ENCODE results near the gene HGS.

Gene HGS

GRCh38 chr17:81691608-81692007, 7.8 kb downstream of the HGS start:
- Histone ChIP-seq H3K4me1 (no peaks in the 10 kb centered on the region), H3K9me3 (no peaks in the 10 kb centered on the region), H3K36me3 (peaks cover 95% of the 10 kb centered on the region), H3K27me3 (no peaks in the 10 kb centered on the region), H3K4me3 (ENCODE audit: low read depth, low read length) (no peak overlapping the region)
- no peak for TF ChIP-seq CTCF (IDR thresholded peaks at IDR 0.05; ENCODE audit: low read depth, low read length)
- DNase-seq = no peak

GRCh38 chr17:81693509-81694210, 9.8 kb downstream of the HGS start:
- Histone ChIP-seq H3K27me3 (no peaks in the 10 kb centered on the region), H3K4me1 (no peaks in the 10 kb centered on the region), H3K9me3 (no peaks in the 10 kb centered on the region), H3K36me3 (peaks cover 92% of the 10 kb centered on the region), H3K4me3 (ENCODE audit: low read depth, low read length) (no peak overlapping the region)
- TF ChIP-seq CTCF (IDR thresholded peaks at IDR 0.05; ENCODE audit: low read depth, low read length) = 0 out of 2 replicates have a peak, but pooled peaks have one; percentile 12
- DNase-seq = no peak

GRCh38 chr17:81694810-81695209, 11.0 kb downstream of the HGS start:
- peaks cover 81% of the 10 kb centered on the region for H3K36me3 ChIP-seq
- no peak overlapping the region for H3K4me3 ChIP-seq (ENCODE audit: low read depth, low read length)
- H3K9me3 ChIP-seq = no peaks in the 10 kb centered on the region
- no peaks in the 10 kb centered on the region for H3K4me1 ChIP-seq
- no peak for DNase-seq
- TF ChIP-seq CTCF (IDR thresholded peaks at IDR 0.05; ENCODE audit: low read depth, low read length) = no peak
- no peaks in the 10 kb centered on the region for H3K27me3 ChIP-seq

GRCh38 chr17:81695211-81695610, 11.4 kb downstream of the HGS start:
- no peak for TF ChIP-seq CTCF (IDR thresholded peaks at IDR 0.05; ENCODE audit: low read depth, low read length)
- Histone ChIP-seq H3K36me3 (peaks cover 79% of the 10 kb centered on the region), H3K9me3 (no peaks in the 10 kb centered on the region)

GRCh38 chr17:81695801-81696200, 12.0 kb downstream of the HGS start:
- Histone ChIP-seq H3K36me3 (peaks cover 75% of the 10 kb centered on the region), H3K4me3 (ENCODE audit: low read depth, low read length) (no peak overlapping the region)

More at GRCh38 chr17:81695211-81695610, 11.4 kb downstream of the HGS start:
- Histone ChIP-seq H3K4me3 (ENCODE audit: low read depth, low read length) (no peak overlapping the region), H3K4me1 (no peaks in the 10 kb centered on the region), H3K27me3 (no peaks in the 10 kb centered on the region)
- no peak for DNase-seq

More at GRCh38 chr17:81695801-81696200, 12.0 kb downstream of the HGS start:
- no peaks in the 10 kb centered on the region for H3K27me3 ChIP-seq
- DNase-seq = no peak
- TF ChIP-seq CTCF (IDR thresholded peaks at IDR 0.05; ENCODE audit: low read depth, low read length) = no peak
- no peaks in the 10 kb centered on the region for H3K4me1 ChIP-seq
- no peaks in the 10 kb centered on the region for H3K9me3 ChIP-seq
